ENCODE data around the gene INSM1.

DNA sequence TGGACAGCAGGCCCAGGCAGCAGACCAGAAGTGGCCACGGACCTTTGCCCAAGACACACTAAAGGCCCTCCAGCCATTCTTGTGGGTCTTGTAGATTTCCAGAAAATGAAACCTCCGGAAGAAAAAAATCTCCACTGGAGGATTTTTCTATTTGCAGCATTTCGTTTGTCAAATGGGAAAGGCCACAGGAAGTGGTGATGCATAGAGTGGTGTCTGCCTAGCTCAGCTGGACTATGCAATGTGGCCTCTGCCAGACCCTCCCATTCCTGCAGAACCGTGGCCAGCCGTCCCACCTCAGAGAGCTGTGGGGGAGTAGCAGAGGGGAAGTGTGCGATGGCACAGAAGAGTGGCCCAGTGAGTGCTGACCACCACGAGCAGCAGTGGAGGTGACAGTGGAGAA, 24.0 kb upstream of the INSM1 start:
- TF ChIP-seq ZNF543 (CRISPR knock-in tag; IDR thresholded peaks at IDR 0.05) (no peak), NCOA2 (CRISPR knock-in tag; IDR thresholded peaks at IDR 0.05) (no peak)
- TF ChIP-seq, protein P1, sequence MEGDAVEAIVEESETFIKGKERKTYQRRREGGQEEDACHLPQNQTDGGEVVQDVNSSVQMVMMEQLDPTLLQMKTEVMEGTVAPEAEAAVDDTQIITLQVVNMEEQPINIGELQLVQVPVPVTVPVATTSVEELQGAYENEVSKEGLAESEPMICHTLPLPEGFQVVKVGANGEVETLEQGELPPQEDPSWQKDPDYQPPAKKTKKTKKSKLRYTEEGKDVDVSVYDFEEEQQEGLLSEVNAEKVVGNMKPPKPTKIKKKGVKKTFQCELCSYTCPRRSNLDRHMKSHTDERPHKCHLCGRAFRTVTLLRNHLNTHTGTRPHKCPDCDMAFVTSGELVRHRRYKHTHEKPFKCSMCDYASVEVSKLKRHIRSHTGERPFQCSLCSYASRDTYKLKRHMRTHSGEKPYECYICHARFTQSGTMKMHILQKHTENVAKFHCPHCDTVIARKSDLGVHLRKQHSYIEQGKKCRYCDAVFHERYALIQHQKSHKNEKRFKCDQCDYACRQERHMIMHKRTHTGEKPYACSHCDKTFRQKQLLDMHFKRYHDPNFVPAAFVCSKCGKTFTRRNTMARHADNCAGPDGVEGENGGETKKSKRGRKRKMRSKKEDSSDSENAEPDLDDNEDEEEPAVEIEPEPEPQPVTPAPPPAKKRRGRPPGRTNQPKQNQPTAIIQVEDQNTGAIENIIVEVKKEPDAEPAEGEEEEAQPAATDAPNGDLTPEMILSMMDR (CRISPR knock-in tag; IDR thresholded peaks at IDR 0.05), result no peak

Data from HepG2 (cell line).